Sigmoid colon (tissue), 4 donors: ENCODE measurements around the gene C12orf57.

Source experiments
- POLR2A ChIP-seq, 2 donors: fragments of 450-650 bp; IDR thresholded peaks; one replicate each; pipeline ENCODE4 v1.6.1; 2016; ENCODE audit warnings: antibody characterized with exemption in 2 of 2, mild to moderate bottlenecking in 2 of 2, moderate library complexity in 2 of 2
- POLR2AphosphoS5 ChIP-seq, 4 donors: sonication (generic); formaldehyde crosslinking; IDR thresholded peaks; one replicate each; pipeline ENCODE4 v1.6.1; 2017; ENCODE audit warnings: antibody characterized with exemption in 4 of 4
- TF ChIP-seq, protein P1 (sequence below), 4 experiments: fragments of 450-650 bp in 3 of 4; fragments of 200-600 bp in 1 of 4; IDR thresholded peaks; one replicate each; pipeline ENCODE4 v1.5.1; 2016 to 2019; ENCODE audit warnings: antibody characterized with exemption in 4 of 4, mild to moderate bottlenecking in 3 of 4, moderate library complexity in 2 of 4

DNA sequence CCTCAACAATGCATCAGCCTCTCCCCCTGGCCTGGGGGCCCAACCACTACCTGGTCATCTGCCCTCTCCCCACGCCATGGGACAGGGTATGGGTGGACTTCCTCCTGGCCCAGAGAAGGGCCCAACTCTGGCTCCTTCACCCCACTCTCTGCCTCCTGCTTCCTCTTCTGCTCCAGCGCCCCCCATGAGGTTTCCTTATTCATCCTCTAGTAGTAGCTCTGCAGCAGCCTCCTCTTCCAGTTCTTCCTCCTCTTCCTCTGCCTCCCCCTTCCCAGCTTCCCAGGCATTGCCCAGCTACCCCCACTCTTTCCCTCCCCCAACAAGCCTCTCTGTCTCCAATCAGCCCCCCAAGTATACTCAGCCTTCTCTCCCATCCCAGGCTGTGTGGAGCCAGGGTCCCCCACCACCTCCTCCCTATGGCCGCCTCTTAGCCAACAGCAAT is 7.6 kb upstream of the C12orf57 start:
- TF ChIP-seq POLR2A (IDR thresholded peaks at IDR 0.05): no peak
- TF ChIP-seq, protein P1, sequence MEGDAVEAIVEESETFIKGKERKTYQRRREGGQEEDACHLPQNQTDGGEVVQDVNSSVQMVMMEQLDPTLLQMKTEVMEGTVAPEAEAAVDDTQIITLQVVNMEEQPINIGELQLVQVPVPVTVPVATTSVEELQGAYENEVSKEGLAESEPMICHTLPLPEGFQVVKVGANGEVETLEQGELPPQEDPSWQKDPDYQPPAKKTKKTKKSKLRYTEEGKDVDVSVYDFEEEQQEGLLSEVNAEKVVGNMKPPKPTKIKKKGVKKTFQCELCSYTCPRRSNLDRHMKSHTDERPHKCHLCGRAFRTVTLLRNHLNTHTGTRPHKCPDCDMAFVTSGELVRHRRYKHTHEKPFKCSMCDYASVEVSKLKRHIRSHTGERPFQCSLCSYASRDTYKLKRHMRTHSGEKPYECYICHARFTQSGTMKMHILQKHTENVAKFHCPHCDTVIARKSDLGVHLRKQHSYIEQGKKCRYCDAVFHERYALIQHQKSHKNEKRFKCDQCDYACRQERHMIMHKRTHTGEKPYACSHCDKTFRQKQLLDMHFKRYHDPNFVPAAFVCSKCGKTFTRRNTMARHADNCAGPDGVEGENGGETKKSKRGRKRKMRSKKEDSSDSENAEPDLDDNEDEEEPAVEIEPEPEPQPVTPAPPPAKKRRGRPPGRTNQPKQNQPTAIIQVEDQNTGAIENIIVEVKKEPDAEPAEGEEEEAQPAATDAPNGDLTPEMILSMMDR (IDR thresholded peaks at IDR 0.05): no peak
- no peak for TF ChIP-seq POLR2AphosphoS5 (IDR thresholded peaks at IDR 0.05)
